ENCODE data around the gene WDR82. TPM values are rescaled to one million over a fixed set of nuclear protein-coding genes. Genes with fewer than 3 reads are reported as not detected.
A peak's percentile ranks its signal among the peaks of the same experiment; 100 is the strongest.

WDR82 gene
- total RNA-seq, 1 donor from 2014 or later: 57.4 TPM

GRCh38 chr3:52291508-52292181, 13.2 kb upstream of the WDR82 start:
- Mint-ChIP-seq H3K27me3 (ENCODE audit: low read depth, unreplicated experiment) (no peaks in the 10 kb centered on the region), H3K36me3 (ENCODE audit: low read depth, unreplicated experiment) (peaks cover 7% of the 10 kb centered on the region), H3K4me1 (ENCODE audit: low read depth, unreplicated experiment) (peaks cover 5% of the 10 kb centered on the region), H3K27ac (ENCODE audit: unreplicated experiment) (no peak overlapping the region), H3K9me3 (ENCODE audit: unreplicated experiment) (no peaks in the 10 kb centered on the region), H3K4me3 (ENCODE audit: unreplicated experiment) (no peak overlapping the region)
- Histone ChIP-seq H3K27ac (ENCODE audit: low read depth, low read length) (no peak overlapping the region), H3K4me1 (ENCODE audit: insufficient read depth, low read length) (peaks cover 9% of the 10 kb centered on the region), H2AFZ (ENCODE audit: low read depth, low read length) (no peak overlapping the region), H3K36me3 (ENCODE audit: insufficient read depth, low read length) (no peaks in the 10 kb centered on the region), H4K20me1 (ENCODE audit: insufficient read depth, low read length) (no peaks in the 10 kb centered on the region), H3K9me3 (ENCODE audit: insufficient read depth, low read depth, low read length) (no peaks in the 10 kb centered on the region), H3K79me2 (ENCODE audit: insufficient read depth, low read length) (peaks cover 19% of the 10 kb centered on the region), H3K4me2 (ENCODE audit: low read length) (no peak overlapping the region), H3K27me3 (ENCODE audit: insufficient read depth, low read length) (no peaks in the 10 kb centered on the region), H3K9ac (ENCODE audit: low read length) (no peak overlapping the region), H3K4me3 (ENCODE audit: insufficient read depth, low read depth, low read length) (no peak overlapping the region)
- no peak for FAIRE-seq
- DNase-seq (ENCODE audit: low read depth): no peak
- TF ChIP-seq EZH2 (IDR thresholded peaks at IDR 0.05; ENCODE audit: insufficient read depth, low read length): no peak
- peak; percentile 40 for TF ChIP-seq CTCF (IDR thresholded peaks at IDR 0.05; ENCODE audit: insufficient read depth, low read depth, low read length)

GRCh38 chr3:52290596-52291507, 12.4 kb upstream of the WDR82 start:
- Histone ChIP-seq H3K4me1 (ENCODE audit: insufficient read depth, low read length) (peaks cover 9% of the 10 kb centered on the region), H4K20me1 (ENCODE audit: insufficient read depth, low read length) (no peaks in the 10 kb centered on the region), H3K9ac (ENCODE audit: low read length) (no peak overlapping the region), H3K4me3 (ENCODE audit: insufficient read depth, low read depth, low read length) (no peak overlapping the region), H2AFZ (ENCODE audit: low read depth, low read length) (no peak overlapping the region), H3K36me3 (ENCODE audit: insufficient read depth, low read length) (no peaks in the 10 kb centered on the region), H3K27ac (ENCODE audit: low read depth, low read length) (no peak overlapping the region), H3K4me2 (ENCODE audit: low read length) (no peak overlapping the region), H3K27me3 (ENCODE audit: insufficient read depth, low read length) (no peaks in the 10 kb centered on the region), H3K9me3 (ENCODE audit: insufficient read depth, low read depth, low read length) (no peaks in the 10 kb centered on the region), H3K79me2 (ENCODE audit: insufficient read depth, low read length) (peaks cover 21% of the 10 kb centered on the region)
- Mint-ChIP-seq H3K4me1 (ENCODE audit: low read depth, unreplicated experiment) (peaks cover 6% of the 10 kb centered on the region), H3K36me3 (ENCODE audit: low read depth, unreplicated experiment) (peaks cover 6% of the 10 kb centered on the region), H3K4me3 (ENCODE audit: unreplicated experiment) (no peak overlapping the region), H3K27me3 (ENCODE audit: low read depth, unreplicated experiment) (no peaks in the 10 kb centered on the region), H3K27ac (ENCODE audit: unreplicated experiment) (no peak overlapping the region), H3K9me3 (ENCODE audit: unreplicated experiment) (no peaks in the 10 kb centered on the region)
- no peak for DNase-seq (ENCODE audit: low read depth)
- TF ChIP-seq CTCF (IDR thresholded peaks at IDR 0.05; ENCODE audit: insufficient read depth, low read depth, low read length) (no peak), EZH2 (IDR thresholded peaks at IDR 0.05; ENCODE audit: insufficient read depth, low read length) (no peak)
- FAIRE-seq: no peak
